Stimulated activated CD8-positive, alpha-beta memory T cell treated with anti-CD3 and anti-CD28 coated beads, Interleukin-4, amount 100 ng/mL, for 1 hour (primary cell): ENCODE results near the gene CHD6.

Experiments used
- DNase-seq, 2 donors: peaks; one replicate each; pipeline ENCODE4 v3.0.0-alpha.2; 2020; ENCODE audit warnings: low read depth in 2 of 2, low spot score in 1 of 2

CHD6 gene

GRCh38 chr20:41623625-41624375, 5.6 kb upstream of the CHD6 start:
- no peak for DNase-seq

DNA sequence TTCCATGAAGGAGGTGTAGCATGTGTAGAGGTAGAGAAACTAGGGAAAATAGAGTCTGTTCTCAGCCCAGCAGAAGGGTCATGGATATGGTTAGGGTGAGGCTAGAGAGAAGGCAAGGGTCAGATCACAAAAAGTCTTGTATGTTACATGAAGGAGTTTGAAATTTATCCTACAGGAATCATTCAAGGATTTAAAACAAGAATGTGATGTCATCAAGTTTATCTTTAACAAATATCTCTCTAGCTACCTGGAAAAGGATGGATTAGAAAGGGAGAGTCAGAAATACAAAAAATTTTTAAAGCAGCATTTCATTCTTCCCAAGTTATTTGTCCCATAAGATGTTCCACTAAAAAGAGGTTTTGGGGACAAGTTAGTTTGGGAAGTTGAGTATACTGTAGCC, 4.4 kb upstream of the CHD6 start:
- no peak for DNase-seq

DNA sequence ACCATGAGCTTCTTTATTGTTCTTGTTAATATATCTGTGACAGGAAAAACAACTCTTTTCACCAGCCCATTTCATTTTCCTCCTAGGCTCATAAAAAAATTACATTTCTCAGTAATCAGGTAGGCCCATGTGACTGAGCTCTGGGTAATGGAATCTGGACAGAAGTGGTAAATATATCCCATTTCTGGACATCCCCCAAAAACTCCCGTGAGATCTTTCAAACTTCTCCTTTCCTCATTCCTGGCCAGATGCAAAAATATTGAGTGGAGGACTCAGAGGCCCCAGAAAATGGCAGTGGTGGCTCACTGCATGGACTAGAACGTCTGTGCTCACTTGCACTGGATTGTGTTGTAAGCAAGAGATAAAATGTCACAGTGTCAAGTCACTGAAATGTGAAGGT, 3.8 kb upstream of the CHD6 start:
- DNase-seq = no peak

DNA sequence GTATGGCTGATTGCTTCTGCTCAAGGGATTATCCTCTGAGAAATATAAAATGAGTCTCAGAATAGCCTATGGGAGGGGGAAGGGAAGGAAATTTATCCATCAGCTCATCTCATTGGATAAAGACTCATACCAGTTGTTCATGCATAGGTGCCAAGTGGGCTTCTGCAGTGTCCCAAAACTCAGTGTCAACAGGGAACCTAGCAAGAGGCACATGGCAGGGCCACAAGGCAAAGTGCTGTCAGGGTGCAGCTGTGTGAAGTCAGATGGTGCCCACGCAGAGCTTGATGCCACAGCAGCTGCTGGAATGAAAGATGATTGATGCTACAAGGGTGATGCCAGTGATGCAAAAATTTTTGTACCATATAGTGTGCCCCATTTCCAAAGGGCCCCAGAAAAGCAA, 3.2 kb upstream of the CHD6 start:
- no peak for DNase-seq

GRCh38 chr20:41619360-41620100, 1.4 kb upstream of the CHD6 start:
- no peak for DNase-seq

- DNase-seq = no peak
Measured at GRCh38 chr20:41618807-41619311, 682 bp upstream of the CHD6 start.

DNA sequence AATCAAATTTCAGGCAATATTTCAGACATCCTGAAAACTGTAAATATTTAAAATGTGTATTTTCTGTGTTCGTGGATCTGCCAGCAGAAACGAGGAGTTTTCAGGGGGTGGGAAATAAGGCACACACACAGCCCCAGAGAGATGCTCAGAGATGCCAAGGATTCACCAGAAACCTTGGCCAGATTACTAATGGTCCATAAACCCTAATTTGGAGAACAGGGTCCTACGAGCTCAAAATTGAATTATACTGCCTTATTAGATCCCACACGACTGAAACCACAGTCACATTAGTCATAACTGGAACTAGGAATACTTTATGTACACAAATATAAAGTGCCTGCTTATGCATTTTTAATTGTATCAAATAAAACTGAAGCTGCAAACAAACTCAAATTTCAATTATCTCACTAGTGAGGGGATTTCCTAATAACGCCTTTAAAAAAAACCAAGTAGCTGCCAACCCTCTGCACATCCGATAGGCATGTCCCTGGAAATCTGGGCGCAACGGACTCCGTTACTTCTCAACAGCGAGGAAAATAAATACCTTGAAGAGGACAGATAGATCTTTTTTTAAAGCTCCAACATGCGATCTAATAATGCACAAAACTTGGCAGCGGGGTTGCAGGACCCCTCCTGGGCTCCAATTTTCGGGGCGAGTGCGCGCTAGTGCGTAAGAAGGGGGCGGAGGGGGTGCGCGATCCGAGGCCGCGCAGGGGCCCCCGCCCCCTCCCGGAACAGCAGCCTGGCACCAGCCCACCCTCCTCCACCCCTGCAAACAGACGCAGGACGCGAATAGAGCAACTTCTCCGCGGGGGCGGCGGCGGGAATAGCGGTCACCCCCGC, 897 bp downstream of the CHD6 start:
- DNase-seq = peak in 1 of 2 donors; percentile 12

GRCh38 chr20:41616228-41616627, 1.9 kb downstream of the CHD6 start:
- DNase-seq = no peak

DNA sequence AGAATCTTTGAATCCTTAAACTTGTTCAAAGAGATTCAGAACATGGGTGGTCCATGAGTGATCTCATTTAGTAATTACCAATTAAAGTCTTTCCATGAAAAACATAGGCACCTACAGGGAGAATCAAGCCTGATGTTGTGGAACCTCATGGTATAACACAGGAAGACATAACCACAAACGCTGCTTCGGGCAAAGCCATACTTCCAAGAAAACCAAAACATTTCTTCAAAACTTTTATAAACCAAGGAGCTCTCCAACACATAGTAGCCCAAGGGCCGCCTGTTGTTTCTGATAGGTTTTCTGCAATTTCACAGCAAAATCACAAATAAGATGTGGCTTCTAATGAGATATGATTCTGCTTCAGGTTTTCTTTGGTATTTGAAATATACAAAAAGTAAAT, 2.5 kb downstream of the CHD6 start:
- no peak for DNase-seq

DNA sequence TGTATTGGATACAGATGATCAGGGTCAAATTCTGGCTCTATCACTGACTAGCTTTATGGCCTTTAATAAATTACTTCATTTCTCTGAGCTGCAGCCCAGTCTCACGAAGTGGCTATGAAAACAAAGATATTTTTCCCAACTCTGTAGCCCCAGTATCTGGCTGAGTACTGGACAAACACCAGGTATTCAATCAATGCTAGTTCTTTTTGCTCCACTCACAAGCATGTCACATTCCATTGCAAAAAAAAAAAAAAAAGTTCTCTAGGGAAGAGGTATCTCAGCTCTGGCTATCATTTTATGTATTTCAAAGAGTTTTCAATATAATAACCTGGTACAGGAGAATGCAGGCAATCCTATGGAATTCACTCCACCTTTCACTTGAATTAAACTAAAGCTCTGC, 3.1 kb downstream of the CHD6 start:
- no peak for DNase-seq

DNA sequence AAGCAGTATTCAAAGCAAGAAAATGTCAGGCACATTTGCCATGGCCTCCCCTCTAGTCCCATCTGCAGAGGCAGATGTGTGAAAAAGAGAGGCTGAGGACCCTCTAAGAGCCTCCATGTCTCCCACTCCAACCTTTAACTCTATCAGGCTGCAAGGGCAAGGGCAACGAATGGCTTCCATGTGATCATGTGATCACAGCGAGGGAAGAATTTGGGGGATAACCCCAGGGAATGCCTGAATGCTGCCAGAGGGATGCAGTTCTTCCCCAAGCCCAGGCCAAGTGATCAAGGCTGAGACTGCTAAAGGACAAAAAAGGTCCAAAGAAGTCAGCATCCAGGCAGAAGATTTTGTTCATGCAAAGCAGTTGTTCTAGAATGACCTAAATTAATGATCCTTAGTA, 4.9 kb downstream of the CHD6 start:
- DNase-seq = no peak

GRCh38 chr20:41609474-41609873, 8.7 kb downstream of the CHD6 start:
- no peak for DNase-seq

GRCh38 chr20:41608606-41609005, 9.6 kb downstream of the CHD6 start:
- DNase-seq = no peak

- no peak for DNase-seq
Measured at GRCh38 chr20:41607791-41608190, 10.4 kb downstream of the CHD6 start.

DNA sequence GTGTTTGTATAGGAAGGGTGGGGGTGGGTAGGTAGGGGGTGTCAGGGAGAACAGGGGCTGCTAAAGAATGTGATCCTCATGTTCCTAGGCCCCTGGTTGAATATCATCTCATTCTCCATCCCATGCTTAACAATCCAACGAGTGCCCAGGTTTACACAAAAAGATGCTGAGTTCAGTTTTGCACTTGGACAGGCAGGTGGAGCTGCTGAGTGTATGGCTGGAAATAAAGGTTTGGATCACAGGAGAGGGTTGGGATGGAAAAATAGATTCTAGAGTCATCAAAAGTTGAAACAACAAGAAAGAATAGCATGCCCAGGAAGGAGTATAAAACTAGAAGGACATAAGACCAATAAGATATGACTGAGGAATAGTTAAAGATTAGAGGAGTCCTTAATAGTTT, 14.2 kb downstream of the CHD6 start:
- DNase-seq = no peak

DNA sequence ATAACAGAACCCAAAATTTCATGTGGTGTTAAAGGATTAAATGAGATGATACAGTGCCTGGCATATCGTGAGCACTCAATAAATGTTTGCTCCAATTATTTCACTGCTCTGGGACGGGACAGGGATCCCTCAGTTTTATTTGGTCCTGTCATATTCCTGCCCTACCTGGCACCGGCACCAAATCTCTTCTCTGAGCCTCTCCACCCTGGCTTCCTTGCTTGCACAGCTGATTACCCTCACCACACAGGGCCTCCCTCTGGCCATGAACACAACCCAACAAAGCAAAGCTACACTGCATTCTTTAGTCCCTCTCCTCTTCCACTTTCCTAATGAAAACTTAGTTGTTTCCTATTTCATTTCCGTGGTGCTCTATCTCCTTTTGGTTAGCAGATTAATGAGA, 16.4 kb downstream of the CHD6 start:
- no peak for DNase-seq

GRCh38 chr20:41600926-41601631, 17.1 kb downstream of the CHD6 start:
- no peak for DNase-seq

- no peak for DNase-seq
Measured at GRCh38 chr20:41599699-41600104, 18.5 kb downstream of the CHD6 start.

DNA sequence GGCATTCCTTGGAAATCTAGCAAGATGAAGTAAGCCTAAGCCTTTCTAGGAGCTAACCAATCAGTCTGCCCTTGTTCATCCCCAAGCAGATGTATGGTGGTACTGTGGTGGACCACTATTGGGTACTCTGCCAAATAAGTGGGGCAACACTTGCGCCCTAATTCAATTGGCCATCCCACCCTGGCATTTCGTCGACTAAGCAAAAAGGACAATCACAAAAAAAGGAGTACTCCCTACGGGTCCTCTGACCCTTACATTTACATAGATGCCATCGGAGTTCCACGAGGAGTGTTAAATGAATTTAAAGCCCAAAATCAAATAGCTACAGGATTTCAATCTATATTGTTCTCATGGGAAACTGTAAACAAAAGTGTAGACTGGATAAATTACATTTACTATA, 19.5 kb downstream of the CHD6 start:
- DNase-seq = no peak

GRCh38 chr20:41594514-41595322, 23.5 kb downstream of the CHD6 start:
- no peak for DNase-seq
